ENCODE results near the gene TRPM6.
A peak's percentile ranks its signal among the peaks of the same experiment; 100 is the strongest.
"Not testable (repeated sequence)": the region's sequence is repeated elsewhere in the genome, so short reads cannot be mapped to it uniquely, and the experiment has no call there.

Gene TRPM6

GRCh38 chr9:74855072-74855471 is 32.6 kb downstream of the TRPM6 start:
- DNase-seq, result no peak

- DNase-seq, result not testable (repeated sequence)
Measured at GRCh38 chr9:74853024-74853423, 34.7 kb downstream of the TRPM6 start.

GRCh38 chr9:74848153-74848525 is 39.6 kb downstream of the TRPM6 start:
- no peak for DNase-seq

- DNase-seq, result no peak
Measured at GRCh38 chr9:74847478-74848152, 40.1 kb downstream of the TRPM6 start.

DNA sequence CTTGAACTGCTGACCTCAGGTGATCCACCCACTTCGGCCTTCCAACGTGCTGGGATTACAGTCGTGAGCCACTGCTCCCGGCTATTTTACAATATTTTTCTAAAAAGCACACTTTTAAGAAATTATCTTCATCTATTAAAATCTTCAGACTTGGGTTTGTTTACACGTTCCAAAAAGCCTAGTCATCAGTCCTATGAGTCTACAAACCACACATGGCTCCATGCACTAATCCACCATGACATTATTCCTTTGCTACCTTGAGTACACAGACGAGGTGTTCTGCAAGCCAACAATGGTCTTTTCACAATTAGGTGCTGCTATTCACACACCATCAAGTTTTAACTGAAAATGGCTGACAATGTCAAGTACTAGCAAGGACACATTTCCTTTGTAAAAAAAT is 41.0 kb downstream of the TRPM6 start:
- DNase-seq, result no peak

GRCh38 chr9:74838351-74838750 is 49.4 kb downstream of the TRPM6 start:
- no peak for DNase-seq

GRCh38 chr9:74824654-74825053 is 63.1 kb downstream of the TRPM6 start:
- peak; percentile 54 for DNase-seq

DNA sequence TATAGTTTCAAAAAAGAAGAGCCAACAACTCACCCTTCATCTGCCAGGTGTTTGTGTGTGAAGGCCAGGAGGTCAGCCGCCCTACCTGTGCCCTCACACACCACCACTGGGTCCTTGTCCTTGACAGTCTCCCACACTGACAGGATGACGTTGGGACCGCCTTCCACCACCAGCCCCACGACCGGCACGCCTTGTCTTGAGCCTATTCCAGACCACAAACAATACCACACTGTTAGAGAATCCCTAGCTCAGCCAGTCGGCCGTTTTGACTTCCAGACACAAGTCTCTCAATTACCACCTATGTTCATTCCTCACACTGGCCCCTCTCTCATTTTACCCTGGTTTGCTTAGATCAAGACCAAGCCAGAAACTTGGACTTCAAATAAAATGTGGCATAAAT is 66.1 kb downstream of the TRPM6 start:
- no peak for DNase-seq

- DNase-seq, result no peak
Measured at GRCh38 chr9:74817816-74818215, 69.9 kb downstream of the TRPM6 start.

- no peak for DNase-seq
Measured at GRCh38 chr9:74817281-74817810, 70.4 kb downstream of the TRPM6 start.

GRCh38 chr9:74810200-74810599 is 77.5 kb downstream of the TRPM6 start:
- no peak for DNase-seq

DNA sequence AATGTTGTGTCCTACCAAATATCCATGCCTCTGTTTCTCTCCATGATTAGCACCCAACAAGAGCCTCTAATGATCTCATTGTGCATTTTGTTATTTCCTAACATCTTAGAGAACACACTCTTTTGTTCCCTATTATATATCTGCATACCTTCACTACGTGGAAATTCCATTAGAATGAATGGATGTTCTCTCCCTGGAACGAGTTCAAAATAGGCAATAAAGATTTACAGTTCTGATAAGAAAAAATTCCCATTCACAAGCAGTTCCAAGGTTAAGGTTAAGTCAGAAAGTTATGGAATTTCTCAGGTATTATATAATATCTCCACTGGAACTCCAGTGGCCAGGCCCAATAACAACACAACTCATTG is 83.7 kb downstream of the TRPM6 start:
- no peak for DNase-seq

DNA sequence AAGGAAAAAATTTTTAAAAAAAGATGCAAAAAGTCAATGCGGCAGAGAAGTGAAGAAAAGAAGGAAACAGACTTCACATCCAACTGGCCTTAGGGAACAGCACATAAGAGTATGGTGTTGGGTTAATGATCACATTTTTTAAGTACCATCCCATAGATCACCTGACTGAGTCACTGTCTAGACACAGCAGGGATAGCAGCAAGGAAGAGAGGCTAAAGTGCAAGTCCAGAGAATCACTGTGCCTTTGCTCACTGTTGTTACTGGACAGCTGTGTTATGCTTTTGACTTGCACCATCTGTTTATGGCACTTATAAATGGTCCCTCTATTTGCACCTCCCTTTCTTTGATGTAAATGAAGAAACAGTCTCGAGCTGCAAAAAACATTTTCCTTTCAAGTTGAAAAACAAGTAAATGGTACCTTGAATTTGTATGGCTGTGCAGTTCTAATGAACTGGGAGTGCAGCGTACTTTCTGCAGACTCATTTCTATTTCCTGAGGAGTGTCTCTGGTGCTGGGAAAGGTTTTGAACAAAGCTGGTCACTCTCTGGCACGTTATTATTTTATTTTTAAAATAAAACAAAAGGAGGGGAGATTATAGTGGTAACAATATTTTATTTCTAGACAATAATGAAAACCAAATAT is 84.2 kb downstream of the TRPM6 start:
- DNase-seq, result no peak

DNA sequence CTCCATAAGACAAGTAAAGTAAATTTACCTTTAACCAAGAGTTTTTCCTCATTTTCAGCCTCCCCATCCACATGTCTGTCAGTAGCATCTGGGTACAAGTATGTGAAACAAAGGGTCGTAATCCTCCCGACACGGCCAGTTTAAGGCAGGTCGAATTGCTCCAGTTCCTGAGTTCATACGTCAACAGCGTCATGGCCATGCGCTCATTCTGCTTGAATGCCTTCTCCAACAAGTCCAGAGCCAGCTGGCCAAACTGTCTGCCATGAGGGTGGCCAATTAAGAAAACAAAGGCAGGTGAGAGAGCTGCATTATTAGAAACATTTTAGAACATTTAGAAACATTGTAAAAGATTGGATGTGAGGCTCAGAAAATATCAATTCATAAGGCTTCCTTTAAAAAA is 87.5 kb downstream of the TRPM6 start:
- DNase-seq, result no peak

DNA sequence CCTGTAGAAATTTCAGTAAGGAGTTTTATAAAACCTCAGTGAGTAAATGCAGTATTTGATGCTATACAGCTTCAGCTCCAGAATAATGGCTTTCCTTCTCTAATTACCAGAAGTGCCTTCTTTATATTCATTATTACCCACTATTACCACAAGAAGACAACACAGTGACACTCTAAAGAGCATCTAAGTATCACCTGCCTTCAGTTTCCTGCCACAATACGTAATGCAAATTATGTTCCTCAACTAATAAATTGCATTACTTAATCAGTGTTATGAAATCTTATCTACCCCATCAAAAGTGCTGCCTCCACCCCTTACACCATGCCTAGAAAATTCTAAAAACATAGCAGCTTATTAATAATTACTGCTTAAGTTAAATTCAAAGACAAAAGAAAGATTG is 91.9 kb downstream of the TRPM6 start:
- no peak for DNase-seq

DNA sequence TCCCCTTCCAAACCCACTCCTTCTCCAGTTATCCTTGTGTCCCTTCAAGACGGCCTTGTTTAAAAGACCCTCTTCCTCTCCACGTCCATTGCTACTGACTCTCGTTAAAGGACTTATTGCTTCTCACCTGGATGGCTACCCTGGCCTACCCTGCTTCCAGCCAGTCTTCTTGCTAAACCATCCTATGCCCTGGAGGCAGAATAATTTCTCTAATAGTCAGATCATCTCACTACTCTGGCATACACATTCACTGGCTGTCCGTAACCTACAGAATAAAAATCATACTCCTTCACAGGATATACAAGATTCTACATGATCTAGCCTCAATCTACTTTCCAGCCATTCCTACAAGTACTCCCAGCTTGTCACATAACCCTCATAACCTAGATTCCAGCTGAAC is 92.6 kb downstream of the TRPM6 start:
- DNase-seq, result no peak

DNA sequence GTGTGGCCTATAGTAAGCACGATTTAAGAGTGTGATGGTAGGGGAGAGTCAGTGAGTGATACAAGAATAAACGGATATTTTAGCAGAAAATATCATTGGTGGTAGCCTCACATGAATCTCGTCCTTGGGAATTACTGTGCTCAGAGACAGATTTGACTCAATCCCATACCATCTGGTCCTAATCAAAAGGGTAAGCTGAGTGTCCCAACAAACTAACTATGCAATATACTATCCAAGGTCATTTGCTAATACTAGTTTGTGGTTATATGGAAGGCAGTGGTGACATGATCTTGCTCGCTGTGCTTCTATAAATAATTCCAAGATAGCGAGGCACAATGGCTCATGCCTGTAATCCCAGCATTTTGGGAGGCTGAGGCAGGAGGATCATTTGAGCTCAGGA is 103.2 kb downstream of the TRPM6 start:
- no peak for DNase-seq

- DNase-seq, result no peak
Measured at GRCh38 chr9:74783408-74783807, 104.3 kb downstream of the TRPM6 start.

DNA sequence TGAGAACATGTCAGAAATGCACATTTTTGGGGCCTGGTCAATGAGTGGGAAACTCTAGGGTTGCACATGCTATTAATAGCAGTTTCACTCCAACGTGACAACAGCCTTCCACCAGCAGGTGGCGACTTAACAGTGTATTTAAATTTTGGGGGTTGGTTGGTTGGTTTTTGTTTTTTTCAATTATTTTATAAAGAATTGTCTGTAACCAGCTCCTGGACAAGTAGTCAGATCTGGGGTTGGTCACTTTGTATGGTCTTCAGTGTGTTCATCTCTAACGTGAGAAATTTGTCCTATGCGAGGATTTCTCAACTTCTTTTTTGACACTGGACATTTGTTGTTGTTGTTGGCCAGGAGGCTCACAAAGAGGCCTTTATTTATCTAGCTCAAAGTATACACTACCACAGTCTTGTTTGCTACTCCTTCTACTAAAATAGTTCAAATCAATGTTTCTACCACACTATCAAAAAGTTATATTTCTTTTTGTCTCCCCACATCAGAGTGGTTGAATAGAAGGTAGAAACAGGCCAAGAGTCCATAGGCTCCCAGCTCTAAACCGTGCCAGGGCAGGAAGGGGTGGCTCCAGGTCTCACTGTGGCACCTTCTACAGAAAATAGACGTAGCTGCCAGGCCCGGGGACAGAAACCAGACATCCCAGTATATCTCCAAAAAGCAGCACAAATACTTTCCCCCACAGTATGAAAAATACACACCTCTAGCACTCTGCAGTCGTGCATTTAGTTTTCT is 110.4 kb downstream of the TRPM6 start:
- peak; percentile 64 for DNase-seq

GRCh38 chr9:74775396-74775795 is 112.3 kb downstream of the TRPM6 start:
- no peak for DNase-seq

DNA sequence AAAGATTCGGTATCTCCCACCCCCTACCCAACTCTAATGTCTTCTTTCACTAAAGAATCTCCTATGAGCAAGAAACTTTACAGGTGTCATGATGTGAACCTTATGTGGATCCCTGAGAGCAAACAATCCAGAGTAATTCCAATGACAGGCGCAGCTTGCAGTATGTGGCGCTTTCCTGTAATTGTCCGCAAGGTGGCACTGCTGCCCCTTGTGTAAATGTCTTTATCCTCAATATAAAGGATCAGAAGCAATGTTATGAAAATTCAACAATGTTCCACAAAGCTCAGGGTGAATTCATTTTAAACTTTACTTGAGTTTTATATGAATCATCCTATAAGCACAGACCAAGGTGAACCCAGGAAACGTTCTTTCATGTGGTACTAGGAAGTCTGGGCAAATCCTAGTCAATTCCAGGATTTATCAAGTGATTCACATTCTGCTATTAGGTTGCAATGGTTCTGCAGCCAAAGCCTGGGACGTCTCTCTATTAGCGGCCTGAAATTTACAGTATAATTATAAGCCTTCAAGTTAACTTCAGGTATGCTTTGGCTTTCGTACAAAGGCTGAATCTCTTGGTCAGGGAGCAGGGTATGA is 113.7 kb downstream of the TRPM6 start:
- DNase-seq, result peak; percentile 78

DNA sequence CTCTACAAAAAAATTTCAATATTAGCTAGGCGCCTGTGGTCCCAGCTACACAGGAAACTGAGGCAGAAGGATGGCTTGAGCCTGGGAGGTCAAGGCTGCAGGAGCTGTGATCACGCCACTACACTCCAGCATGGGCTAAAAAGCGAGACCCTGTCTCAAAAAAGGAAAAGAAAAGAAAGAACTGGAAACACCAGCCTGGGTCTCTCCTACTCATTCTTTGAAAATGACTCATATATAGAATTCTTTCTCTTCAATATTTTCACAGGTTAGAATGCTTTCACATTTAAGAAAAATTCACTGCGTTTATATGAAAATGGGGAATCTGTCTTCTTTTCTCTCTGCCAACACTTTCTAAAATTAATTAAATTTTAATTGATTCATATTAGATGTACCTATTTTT is 115.6 kb downstream of the TRPM6 start:
- no peak for DNase-seq

- no peak for DNase-seq
Measured at GRCh38 chr9:74771672-74772071, 116.0 kb downstream of the TRPM6 start.

- DNase-seq, result no peak
Measured at GRCh38 chr9:74771262-74771585, 116.5 kb downstream of the TRPM6 start.
